Vagina (tissue), 2 donors: ENCODE measurements around the gene PGRMC2. TPM values are rescaled to one million over a fixed set of nuclear protein-coding genes. Genes with fewer than 3 reads are reported as not detected.

Experiments
- DNase-seq, 2 donors: peaks; one replicate each; pipeline ENCODE4 v3.0.0-alpha.2; 2017; ENCODE audit errors: extremely low spot score in 2 of 2
- H3K27ac ChIP-seq: fragments of 200-600 bp; sonication (generic); one replicate; pipeline ENCODE4 v1.5.1; 2019
- H3K27me3 ChIP-seq: fragments of 200-600 bp; sonication (generic); one replicate; pipeline ENCODE4 v1.5.1; 2019
- H3K36me3 ChIP-seq, 2 donors: fragments of 200-600 bp; sonication (generic); one replicate each; pipeline ENCODE4 v1.5.1; 2017 to 2019
- H3K4me1 ChIP-seq: fragments of 200-600 bp; sonication (generic); one replicate; pipeline ENCODE4 v1.5.1; 2019
- H3K4me3 ChIP-seq, 2 donors: fragments of 200-600 bp; sonication (generic); 1 replicate in 1 of 2; 2 replicates in 1 of 2; pipeline ENCODE4 v1.5.1; 2016 to 2019
- H3K9me3 ChIP-seq: fragments of 200-600 bp; sonication (generic); one replicate; pipeline ENCODE4 v1.5.1; 2019
- POLR2A ChIP-seq, 2 donors: fragments of 450-650 bp; IDR thresholded peaks; one replicate each; pipeline ENCODE4 v1.6.1; 2017; ENCODE audit warnings: antibody characterized with exemption in 2 of 2, mild to moderate bottlenecking in 2 of 2, moderate library complexity in 2 of 2
- POLR2AphosphoS5 ChIP-seq, 2 donors: sonication (generic); formaldehyde crosslinking; IDR thresholded peaks; one replicate each; pipeline ENCODE4 v1.9.0; 2017; ENCODE audit warnings: antibody characterized with exemption in 2 of 2, mild to moderate bottlenecking in 2 of 2, low read depth in 1 of 2; ENCODE audit not compliant: insufficient read depth in 1 of 2
- intact Hi-C: fragments of 100-400 bp; cut with DNase I; formaldehyde crosslinking; loops from one replicate; pipeline ENCODE4 v1.15.1; 2023
- total RNA-seq: library from RNA; depleted of rRNA; stranded (reverse); fragments of >200 nt; gene quantifications from one replicate; pipeline ENCODE4 v1.2.3, GENCODE V29; 2016
- TF ChIP-seq, protein P1 (sequence below), 3 experiments: fragments of 450-650 bp in 2 of 3; fragments of 200-600 bp in 1 of 3; sonication (generic) in 1 of 3; IDR thresholded peaks; one replicate each; pipeline ENCODE4 v1.5.1; 2017 to 2019; ENCODE audit warnings: antibody characterized with exemption in 3 of 3, mild to moderate bottlenecking in 2 of 3, moderate library complexity in 2 of 3

PGRMC2 gene
- total RNA-seq, 1 donor from 2014 or later = 27.7 TPM

GRCh38 chr4:128288689-128289106, 1.1 kb upstream of the PGRMC2 start:
- intact Hi-C loops = loop anchor here (5.0 to 10.0 kb wide), 2 partner anchors 96 to 524 kb away; no protein-coding TSS in a partner anchor
- peak overlapping the region; percentile 87 to 91 for H3K4me3 ChIP-seq

GRCh38 chr4:128287871-128288688, 467 bp upstream of the PGRMC2 start:
- H3K4me1 ChIP-seq = peaks cover 29% of the 10 kb centered on the region
- DNase-seq = peak; percentile 98 to 99

More at GRCh38 chr4:128288689-128289106, 1.1 kb upstream of the PGRMC2 start:
- Histone ChIP-seq H3K9me3 (no peaks in the 10 kb centered on the region), H3K4me1 (peaks cover 23% of the 10 kb centered on the region), H3K36me3 (no peaks in the 10 kb centered on the region), H3K27me3 (no peaks in the 10 kb centered on the region), H3K27ac (peak overlapping the region; percentile 95)
- no peak for TF ChIP-seq POLR2AphosphoS5 (IDR thresholded peaks at IDR 0.05; ENCODE audit: insufficient read depth in 1 of 2, low read depth in 1 of 2)
- TF ChIP-seq POLR2A (IDR thresholded peaks at IDR 0.05) = no peak
- TF ChIP-seq, protein P1, sequence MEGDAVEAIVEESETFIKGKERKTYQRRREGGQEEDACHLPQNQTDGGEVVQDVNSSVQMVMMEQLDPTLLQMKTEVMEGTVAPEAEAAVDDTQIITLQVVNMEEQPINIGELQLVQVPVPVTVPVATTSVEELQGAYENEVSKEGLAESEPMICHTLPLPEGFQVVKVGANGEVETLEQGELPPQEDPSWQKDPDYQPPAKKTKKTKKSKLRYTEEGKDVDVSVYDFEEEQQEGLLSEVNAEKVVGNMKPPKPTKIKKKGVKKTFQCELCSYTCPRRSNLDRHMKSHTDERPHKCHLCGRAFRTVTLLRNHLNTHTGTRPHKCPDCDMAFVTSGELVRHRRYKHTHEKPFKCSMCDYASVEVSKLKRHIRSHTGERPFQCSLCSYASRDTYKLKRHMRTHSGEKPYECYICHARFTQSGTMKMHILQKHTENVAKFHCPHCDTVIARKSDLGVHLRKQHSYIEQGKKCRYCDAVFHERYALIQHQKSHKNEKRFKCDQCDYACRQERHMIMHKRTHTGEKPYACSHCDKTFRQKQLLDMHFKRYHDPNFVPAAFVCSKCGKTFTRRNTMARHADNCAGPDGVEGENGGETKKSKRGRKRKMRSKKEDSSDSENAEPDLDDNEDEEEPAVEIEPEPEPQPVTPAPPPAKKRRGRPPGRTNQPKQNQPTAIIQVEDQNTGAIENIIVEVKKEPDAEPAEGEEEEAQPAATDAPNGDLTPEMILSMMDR (IDR thresholded peaks at IDR 0.05) = no peak
- no peak for DNase-seq

GRCh38 chr4:128286474-128287058, 1.0 kb downstream of the PGRMC2 start:
- Histone ChIP-seq H3K27ac (peak overlapping the region; percentile 95), H3K36me3 (no peaks in the 10 kb centered on the region), H3K9me3 (no peaks in the 10 kb centered on the region), H3K4me1 (peaks cover 44% of the 10 kb centered on the region), H3K27me3 (no peaks in the 10 kb centered on the region), H3K4me3 (peak overlapping the region; percentile 87 to 91)
- intact Hi-C loops = loop anchor here (5.0 to 10.0 kb wide), 2 partner anchors 98 to 526 kb away; no protein-coding TSS in a partner anchor
- no peak for DNase-seq
- peak in 1 of 2 donors; percentile 27 for TF ChIP-seq POLR2AphosphoS5 (IDR thresholded peaks at IDR 0.05; ENCODE audit: insufficient read depth in 1 of 2, low read depth in 1 of 2)
- TF ChIP-seq, protein P1 (IDR thresholded peaks at IDR 0.05) = no peak
- peak in 1 of 2 donors; percentile 23 for TF ChIP-seq POLR2A (IDR thresholded peaks at IDR 0.05)

More at GRCh38 chr4:128287871-128288688, 467 bp upstream of the PGRMC2 start:
- TF ChIP-seq POLR2AphosphoS5 (IDR thresholded peaks at IDR 0.05; ENCODE audit: insufficient read depth in 1 of 2, low read depth in 1 of 2) = peak; percentile 87 to 95
- TF ChIP-seq, protein P1 (IDR thresholded peaks at IDR 0.05) = peak in 1 of 3 experiments; percentile 31
- peak in 1 of 2 donors; percentile 60 for TF ChIP-seq POLR2A (IDR thresholded peaks at IDR 0.05)
- Histone ChIP-seq H3K27me3 (no peaks in the 10 kb centered on the region), H3K36me3 (no peaks in the 10 kb centered on the region), H3K27ac (peak overlapping the region; percentile 95), H3K4me3 (peak overlapping the region; percentile 87 to 91), H3K9me3 (no peaks in the 10 kb centered on the region)
- intact Hi-C loops = loop anchor here (5.0 to 10.0 kb wide), 2 partner anchors 97 to 524 kb away; no protein-coding TSS in a partner anchor

DNA sequence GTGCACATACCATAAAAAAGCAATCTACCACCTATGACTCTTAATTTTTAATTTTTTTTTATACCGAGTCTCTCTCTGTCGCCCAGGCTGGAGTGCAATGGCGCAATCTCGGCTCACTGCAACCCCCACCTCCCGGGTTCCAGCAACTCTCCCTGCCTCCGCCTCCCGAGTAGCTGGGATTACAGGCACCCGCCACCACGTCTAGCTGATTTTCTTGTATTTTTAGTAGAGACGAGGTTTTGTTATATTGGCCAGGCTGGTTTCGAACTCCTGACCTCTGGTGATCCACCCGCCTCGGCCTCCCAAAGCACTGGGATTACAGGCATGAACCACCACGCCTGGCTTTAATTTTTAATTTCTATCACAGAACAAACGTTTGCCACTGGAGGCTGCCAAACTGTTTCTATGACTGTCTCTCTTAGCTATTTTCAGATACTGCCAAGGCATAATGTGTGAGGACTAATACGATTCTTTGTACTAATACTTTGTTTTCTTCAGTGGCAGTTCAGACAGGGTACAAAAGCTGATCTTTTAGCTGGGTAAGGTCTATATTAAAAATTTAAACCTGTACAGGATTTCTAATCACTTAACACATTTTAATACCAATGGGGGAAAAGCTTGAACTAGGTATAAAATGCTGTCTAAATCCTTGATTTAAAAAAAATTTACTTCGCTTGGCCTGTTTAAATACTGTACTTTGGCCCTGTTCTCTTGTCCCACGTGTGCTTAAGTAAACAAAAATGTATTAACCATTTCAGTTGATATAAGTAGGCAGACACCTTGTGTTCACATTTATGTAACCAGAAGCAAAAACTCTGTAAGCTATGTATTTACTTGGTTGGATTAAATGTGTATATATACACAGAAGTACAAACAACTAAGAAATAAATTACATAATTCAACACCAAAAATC, 2.3 kb downstream of the PGRMC2 start:
- intact Hi-C loops = loop anchor here (5.0 to 10.0 kb wide), 2 partner anchors 99 to 527 kb away; no protein-coding TSS in a partner anchor
- TF ChIP-seq POLR2A (IDR thresholded peaks at IDR 0.05) (no peak), POLR2AphosphoS5 (IDR thresholded peaks at IDR 0.05; ENCODE audit: insufficient read depth in 1 of 2, low read depth in 1 of 2) (no peak)
- TF ChIP-seq, protein P1 (IDR thresholded peaks at IDR 0.05) = no peak
- peak overlapping the region; percentile 95 for H3K27ac ChIP-seq
- peaks cover 51% of the 10 kb centered on the region for H3K4me1 ChIP-seq
- no peaks in the 10 kb centered on the region for H3K36me3 ChIP-seq
- H3K4me3 ChIP-seq = peak overlapping the region; percentile 9 to 87
- H3K9me3 ChIP-seq = no peaks in the 10 kb centered on the region
- no peak for DNase-seq
- H3K27me3 ChIP-seq = no peaks in the 10 kb centered on the region
